RWPE1 (cell line): ENCODE results near the gene MAP3K8.
"Not testable (repeated sequence)": the region's sequence is repeated elsewhere in the genome, so short reads cannot be mapped to it uniquely, and the experiment has no call there.

Experiments used
- CTCF ChIA-PET: fragments of 350-600 bp; sonication (Branson Sonifier 250); formaldehyde crosslinking; extraction: SDS; loops from one replicate; lab custom pipeline; 2021; lab: Yijun Ruan, JAX
- POLR2A ChIA-PET: fragments of 400-600 bp; formaldehyde crosslinking; extraction: SDS; loops from one replicate; lab custom pipeline; 2020; ENCODE audit warnings: antibody characterized with exemption; ENCODE audit not compliant: low non-redundant PET; lab: Yijun Ruan, JAX
- DNase-seq: peaks from one replicate; pipeline ENCODE4 v3.0.0; 2012; ENCODE audit warnings: low spot score
- H3K27ac ChIP-seq: fragments of 450-650 bp; 2 replicates; pipeline ENCODE4 v1.5.1; 2017
- TF ChIP-seq, protein P1 (sequence below): fragments of 450-650 bp; conservative IDR thresholded peaks from 2 replicates; pipeline ENCODE4 v1.5.1; 2017; ENCODE audit warnings: low read depth, mild to moderate bottlenecking

The MAP3K8 gene

GRCh38 chr10:30472414-30473155 is 38.6 kb downstream of the MAP3K8 start:
- CTCF ChIA-PET = interaction anchor here (0.6 kb wide), 2 partner anchors 22 to 51 kb away, joined by 3 to 4 read pairs; no protein-coding TSS in a partner anchor
- no peak for DNase-seq
- TF ChIP-seq, protein P1, sequence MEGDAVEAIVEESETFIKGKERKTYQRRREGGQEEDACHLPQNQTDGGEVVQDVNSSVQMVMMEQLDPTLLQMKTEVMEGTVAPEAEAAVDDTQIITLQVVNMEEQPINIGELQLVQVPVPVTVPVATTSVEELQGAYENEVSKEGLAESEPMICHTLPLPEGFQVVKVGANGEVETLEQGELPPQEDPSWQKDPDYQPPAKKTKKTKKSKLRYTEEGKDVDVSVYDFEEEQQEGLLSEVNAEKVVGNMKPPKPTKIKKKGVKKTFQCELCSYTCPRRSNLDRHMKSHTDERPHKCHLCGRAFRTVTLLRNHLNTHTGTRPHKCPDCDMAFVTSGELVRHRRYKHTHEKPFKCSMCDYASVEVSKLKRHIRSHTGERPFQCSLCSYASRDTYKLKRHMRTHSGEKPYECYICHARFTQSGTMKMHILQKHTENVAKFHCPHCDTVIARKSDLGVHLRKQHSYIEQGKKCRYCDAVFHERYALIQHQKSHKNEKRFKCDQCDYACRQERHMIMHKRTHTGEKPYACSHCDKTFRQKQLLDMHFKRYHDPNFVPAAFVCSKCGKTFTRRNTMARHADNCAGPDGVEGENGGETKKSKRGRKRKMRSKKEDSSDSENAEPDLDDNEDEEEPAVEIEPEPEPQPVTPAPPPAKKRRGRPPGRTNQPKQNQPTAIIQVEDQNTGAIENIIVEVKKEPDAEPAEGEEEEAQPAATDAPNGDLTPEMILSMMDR = no peak
- H3K27ac ChIP-seq = no peak overlapping the region
- POLR2A ChIA-PET = interaction anchor here (0.6 kb wide), 1 partner anchor 16 kb away, joined by 3 read pairs; no protein-coding TSS in a partner anchor

GRCh38 chr10:30475515-30475914 is 41.5 kb downstream of the MAP3K8 start:
- DNase-seq, H3K27ac ChIP-seq, CTCF ChIA-PET, POLR2A ChIA-PET: not testable (repeated sequence)

GRCh38 chr10:30476511-30477155 is 42.6 kb downstream of the MAP3K8 start:
- no peak overlapping the region for H3K27ac ChIP-seq
- no peak for DNase-seq
- ChIA-PET CTCF (no interaction called here), POLR2A (no interaction called here)
- TF ChIP-seq, protein P1 = no peak

DNA sequence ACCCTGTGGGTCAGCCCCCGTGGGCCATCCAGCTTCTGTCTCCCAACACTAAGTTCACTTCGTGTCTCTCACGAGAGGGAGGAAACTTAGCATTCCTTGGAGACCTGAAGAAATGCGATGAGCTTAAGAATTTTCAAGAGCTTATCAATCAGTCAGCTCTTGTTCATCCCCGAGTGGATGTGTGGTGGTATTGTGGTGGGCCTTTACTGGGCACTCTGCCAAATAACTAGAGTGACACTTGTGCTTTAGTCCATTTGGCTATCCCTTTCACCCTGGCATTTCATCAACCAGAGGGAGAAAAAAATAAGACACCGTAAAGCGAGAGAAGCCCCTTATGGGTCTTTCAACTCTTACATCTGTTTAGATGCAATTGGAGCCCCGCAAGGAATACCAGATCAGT is 45.5 kb downstream of the MAP3K8 start:
- DNase-seq, POLR2A ChIA-PET, H3K27ac ChIP-seq: not testable (repeated sequence)
- CTCF ChIA-PET = interaction anchor here (0.6 kb wide), 1 partner anchor 55 kb away, joined by 3 read pairs; no protein-coding TSS in a partner anchor

- TF ChIP-seq, protein P1 = no peak
- POLR2A ChIA-PET = no interaction called here
- CTCF ChIA-PET = no interaction called here
- DNase-seq = no peak
- H3K27ac ChIP-seq = no peak overlapping the region
These were observed 47.6 kb downstream of the MAP3K8 start for GRCh38 chr10:30481603-30482002.

GRCh38 chr10:30488316-30488715 is 54.3 kb downstream of the MAP3K8 start:
- CTCF ChIA-PET = interaction anchor here (0.5 to 0.6 kb wide), 2 partner anchors 16 to 53 kb away, joined by 3 to 4 read pairs; no protein-coding TSS in a partner anchor
- TF ChIP-seq, protein P1 = no peak
- DNase-seq = no peak
- POLR2A ChIA-PET = no interaction called here
- H3K27ac ChIP-seq = no peak overlapping the region

DNA sequence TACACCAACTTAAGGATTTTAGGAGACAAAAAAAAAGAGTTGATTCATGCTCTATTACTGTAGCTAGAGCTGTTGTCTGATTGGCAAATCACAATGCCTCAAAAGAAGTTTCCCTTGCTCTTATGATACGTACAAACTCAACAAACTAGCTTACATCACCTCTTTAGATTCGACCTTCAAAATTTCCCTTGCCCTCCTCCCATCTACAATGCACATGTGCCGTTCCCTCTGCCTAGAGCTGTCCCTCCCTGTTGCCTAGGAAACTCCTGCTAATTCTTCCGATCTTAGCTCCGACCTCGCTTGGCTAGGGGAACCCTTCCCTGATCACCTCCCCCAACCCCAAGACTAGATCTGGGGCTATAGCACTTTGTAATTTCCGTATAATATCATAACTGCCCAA is 55.4 kb downstream of the MAP3K8 start:
- TF ChIP-seq, protein P1 = no peak
- CTCF ChIA-PET = no interaction called here
- H3K27ac ChIP-seq = no peak overlapping the region
- POLR2A ChIA-PET = no interaction called here
- no peak for DNase-seq
